HG03521 (cell line): ENCODE measurements around the gene FOXF1.

Experiments used
- ATAC-seq: cut with Tn5 transposase; IDR thresholded peaks from one replicate; pipeline ENCODE4 v1.9.1; 2021; ENCODE audit warnings: mild to moderate bottlenecking, moderate library complexity; ENCODE audit not compliant: unreplicated experiment

Gene FOXF1

DNA sequence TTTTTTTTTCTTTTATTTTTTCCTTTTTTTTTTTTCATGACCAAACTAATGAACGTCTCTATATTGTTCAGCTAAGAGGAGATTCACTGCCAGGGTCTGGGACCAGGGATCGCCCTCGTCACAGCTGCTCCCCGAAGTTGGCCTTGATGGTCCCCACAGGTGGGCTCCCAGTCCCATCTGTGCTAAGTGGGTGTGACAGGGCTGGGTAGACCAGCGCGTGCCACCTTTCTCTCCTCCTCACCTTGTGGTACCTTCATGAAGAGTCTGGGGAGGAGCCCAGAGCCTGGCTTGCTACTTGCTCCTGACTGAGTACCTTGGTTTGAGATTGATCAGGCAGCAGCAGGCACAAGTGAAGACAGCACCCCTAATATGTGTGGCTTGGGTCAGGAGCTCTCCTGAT is 6.5 kb upstream of the FOXF1 start:
- ATAC-seq: no peak

GRCh38 chr16:86504315-86505184 is 5.8 kb upstream of the FOXF1 start:
- ATAC-seq: no peak

DNA sequence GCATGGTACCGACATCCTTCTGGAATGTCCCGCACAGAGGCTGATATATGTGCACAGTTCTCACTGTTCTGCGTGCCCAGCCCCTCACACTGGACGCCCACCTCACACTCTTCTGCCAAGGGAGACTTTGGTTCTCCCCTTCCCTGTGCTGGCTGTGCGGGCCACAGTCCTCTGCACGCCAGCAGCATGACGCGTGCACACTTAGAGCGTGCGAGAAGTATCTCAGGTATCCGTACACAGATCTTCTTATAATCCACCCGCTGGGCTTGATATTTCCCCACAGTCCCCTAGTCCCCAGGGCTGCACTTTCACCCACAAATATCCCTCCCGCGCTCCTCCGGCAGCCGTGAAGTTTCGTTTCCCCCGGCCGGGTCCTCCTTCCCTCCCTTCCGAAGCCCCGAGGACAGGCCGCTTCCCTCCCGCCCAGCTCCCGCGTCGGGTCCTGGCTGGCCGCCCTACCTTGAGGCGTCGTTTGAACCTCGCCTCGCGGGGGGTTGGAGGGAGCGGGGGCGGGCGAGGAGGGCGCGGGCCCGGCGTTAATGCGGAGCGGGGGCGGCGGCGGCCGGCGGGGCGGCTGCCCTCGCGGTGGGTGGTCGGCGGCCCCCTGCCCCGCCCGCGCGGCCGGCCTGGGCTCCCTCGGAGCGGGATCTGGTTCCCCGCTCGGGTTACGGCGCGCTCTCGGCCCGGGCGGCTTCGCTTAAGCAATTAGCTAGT is 5.0 kb upstream of the FOXF1 start:
- ATAC-seq: no peak

DNA sequence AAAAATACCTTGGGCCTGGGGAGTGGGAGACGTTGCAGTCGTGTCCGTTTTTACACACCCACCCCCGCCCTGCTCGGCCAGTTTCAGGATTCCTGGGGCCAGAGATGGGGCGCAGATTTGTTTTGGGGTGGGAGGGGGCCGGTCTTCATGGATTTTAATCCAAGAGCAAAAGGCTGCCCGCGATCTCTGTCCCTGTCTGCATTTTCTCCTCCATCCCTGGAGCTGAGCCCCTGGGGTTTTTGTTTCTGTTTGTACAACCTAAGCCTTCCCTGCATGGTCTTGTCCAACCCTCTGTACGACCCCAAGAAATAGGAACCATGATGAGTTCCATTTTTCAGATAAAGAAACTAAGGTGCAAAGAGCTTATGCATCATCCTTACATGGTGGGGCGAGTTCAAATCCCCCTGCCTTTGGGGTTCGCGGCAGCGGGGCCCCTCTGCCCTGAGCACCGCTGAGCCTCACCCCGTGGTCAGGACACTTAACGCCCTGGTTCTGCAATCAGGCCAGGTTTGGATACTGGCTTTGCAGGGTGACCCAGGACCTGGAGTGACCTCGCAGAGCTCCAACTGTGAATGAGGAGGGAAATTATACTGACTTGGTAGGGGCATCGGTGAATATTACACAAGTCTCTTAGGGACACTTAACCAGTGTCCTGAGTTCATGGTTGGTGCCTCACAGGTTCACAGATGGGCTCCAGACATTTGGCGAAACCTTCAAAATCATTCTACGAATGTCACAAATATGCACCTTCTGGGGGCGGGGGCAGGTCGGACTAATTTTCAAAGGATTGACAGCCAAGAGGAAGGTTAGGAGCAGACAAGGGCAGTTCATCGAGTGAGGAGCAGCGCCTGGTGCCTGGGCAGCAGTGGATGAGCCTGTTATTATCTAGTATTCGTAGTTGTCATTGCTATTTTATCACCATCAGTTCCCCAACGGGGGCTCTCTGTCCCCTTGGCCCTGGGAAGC is 4.1 kb upstream of the FOXF1 start:
- ATAC-seq: no peak

DNA sequence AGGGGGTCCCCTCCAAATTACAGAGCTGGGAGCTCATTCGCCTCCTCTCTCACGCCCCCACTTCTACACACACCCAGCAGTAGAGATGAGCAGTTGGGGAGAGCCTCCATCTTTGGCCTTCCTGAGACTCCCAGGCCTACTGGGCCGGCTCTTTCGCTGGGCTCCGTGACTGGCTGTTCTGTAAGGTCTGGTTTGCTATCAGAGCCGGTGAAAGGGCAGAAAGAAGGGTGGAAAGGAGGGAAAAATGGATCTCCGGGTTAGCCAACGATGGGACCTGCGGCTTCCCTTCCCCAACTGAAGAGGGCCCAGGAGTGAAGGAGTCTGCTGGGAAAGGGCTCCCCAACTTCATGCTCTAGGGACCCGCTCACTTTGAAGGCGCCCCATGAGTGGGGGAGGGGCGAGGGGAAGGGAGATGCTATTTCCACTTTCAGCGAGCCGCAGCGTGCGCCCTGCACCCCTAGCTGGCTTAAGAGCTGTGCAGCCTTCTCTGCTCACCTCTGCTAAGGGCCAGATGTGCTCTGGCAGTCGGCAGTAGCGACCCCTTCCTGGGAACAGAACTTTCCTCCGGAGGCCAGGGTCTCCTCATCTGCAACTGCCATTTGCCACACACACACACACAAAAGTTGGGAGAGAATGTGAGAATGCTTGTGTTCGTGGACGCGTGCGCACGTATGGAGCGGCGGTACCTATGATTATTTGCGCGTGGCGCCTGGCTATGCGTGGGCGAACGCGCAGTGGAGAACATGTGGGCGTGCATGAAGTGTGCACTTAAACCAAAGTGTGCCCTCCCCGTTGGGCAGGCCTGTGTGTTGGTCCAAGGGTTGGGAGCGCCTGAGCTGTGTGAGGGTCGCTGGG is 2.9 kb upstream of the FOXF1 start:
- no peak for ATAC-seq

- no peak for ATAC-seq
Observed at GRCh38 chr16:86508028-86508946, 2.0 kb upstream of the FOXF1 start.

GRCh38 chr16:86508947-86509758 is 1.2 kb upstream of the FOXF1 start:
- ATAC-seq: no peak

- ATAC-seq: no peak
Observed at GRCh38 chr16:86509759-86510464, 415 bp upstream of the FOXF1 start.

DNA sequence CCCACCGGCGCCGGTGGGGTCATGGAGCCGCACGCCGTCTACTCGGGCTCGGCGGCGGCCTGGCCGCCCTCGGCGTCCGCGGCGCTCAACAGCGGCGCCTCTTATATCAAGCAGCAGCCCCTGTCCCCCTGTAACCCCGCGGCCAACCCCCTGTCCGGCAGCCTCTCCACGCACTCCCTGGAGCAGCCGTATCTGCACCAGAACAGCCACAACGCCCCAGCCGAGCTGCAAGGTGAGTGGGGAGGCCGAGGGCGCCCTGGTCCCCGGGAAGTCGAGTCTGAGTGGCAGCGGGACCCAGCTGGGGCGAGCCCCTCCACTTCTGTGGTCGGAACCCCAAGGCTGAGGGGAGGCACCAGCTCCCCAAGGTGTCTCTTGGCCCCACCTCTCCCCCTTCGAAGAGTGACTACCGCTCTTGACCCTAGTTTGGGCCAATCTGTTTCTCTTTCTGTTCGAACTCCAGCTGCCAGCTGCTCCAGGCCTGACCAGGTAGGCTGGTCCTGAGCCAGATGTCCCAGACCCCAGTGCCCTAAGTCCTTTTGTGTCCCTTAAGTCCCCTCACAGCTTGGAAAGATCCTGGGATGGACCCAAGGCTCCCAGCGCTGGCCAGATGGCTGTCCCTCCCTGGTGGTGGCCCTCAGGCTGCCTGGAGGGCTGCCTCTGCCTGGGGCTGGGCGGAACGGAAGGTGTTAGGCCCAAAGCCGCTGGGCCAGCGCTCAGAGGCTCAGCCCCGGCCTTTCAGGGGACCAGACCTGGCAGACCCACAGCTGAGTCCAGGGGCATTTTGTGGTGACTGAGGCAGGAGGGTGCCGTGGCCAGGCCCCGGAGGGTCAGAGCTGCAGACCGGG is 1.2 kb downstream of the FOXF1 start:
- ATAC-seq: no peak

DNA sequence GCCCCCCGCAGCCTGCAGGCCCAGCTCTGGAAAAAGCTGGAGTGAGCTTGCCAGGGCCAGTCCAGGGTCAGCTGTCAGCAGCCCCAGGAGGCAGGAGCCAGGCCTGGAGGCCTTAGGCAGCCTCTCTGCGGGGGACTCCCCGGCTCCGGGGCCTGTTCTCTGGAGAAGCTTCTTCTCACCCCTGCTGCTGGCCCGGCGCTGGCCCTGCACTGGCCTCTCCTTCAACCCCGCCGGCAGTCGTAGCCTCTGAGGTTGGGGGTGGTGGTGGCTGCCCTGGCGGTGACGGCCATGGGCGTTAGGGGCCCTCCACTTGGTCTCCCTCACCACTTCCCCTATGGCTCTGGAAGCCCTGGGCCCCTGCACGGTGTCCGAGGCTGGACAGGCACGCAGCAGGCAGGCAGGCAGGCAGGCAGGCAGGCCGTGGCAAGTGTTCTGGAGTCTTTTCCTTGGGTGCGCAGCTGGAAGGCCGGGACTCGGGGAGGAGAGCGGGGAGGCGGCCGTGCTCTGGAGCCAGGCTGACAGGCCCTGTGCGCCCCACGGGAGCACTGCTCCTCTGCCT is 2.1 kb downstream of the FOXF1 start:
- ATAC-seq: no peak

DNA sequence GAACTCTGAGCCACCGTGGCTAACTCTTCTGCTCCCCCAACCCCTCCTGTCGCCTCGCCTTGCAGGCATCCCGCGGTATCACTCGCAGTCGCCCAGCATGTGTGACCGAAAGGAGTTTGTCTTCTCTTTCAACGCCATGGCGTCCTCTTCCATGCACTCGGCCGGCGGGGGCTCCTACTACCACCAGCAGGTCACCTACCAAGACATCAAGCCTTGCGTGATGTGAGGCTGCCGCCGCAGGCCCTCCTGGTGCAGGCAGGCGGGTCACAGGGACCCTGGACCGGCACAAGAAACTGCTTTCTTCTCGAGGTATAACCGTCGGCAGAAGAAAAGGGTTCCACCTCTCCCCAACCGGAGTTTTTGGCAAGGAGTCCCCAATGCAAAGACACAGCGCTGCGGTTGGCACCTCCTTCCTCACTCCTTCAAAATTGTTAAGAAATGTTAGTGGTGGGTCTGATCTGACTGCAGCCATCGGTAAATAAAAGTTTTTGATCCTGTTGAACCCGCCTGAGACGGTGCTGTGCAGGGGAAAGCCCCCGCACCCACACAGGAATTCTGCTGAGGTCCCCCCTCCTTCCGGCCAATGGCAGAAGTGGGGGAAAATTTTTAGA is 2.6 kb downstream of the FOXF1 start:
- no peak for ATAC-seq

DNA sequence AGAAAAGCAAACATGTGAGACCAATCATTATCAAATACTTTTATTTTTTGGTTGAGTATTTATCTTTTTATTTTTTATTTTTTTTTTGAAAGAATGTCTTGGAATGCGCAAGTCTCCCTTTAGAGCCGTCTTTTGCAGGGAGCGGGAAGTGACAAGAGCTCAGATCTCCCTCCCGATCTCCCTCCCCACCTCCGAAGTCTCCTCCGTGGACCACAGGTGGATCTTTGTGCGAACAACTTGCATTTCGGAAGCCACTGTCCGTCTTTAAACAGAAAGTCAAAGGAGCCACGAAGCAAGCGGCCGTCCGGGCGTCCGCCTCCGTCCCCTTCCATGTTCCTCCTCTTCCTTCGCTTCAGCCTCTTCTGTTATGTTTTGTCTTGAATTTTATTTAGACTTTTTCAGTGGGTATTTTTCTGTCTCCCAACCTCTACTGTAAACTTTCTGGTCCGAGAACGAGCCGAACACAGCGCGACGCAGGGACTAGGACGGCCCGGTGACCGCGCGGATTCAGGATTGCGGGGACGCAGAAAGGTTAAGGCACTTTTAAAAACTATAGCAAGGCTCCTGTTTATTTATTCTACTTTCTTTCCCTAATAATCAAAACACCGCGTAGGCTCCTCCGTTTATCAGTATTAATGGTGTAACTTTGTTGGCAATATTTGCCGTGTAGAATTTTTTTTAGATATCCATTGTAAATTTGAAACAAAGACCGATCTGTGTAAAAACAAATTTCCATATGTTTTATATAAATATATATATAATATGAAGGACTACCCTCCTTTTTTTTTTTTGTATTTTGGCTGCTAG is 3.3 kb downstream of the FOXF1 start:
- ATAC-seq: no peak

- no peak for ATAC-seq
Observed at GRCh38 chr16:86514481-86515376, 4.4 kb downstream of the FOXF1 start.

- ATAC-seq: no peak
Observed at GRCh38 chr16:86515413-86515776, 5.1 kb downstream of the FOXF1 start.
